Measurements from ENCODE around the gene LCP1. TPM values are rescaled to one million over a fixed set of nuclear protein-coding genes. Genes with fewer than 3 reads are reported as not detected.

Gene LCP1
- total RNA-seq, 1 experiment from 2014 or later: 9.1 TPM

- no peak for DNase-seq (ENCODE audit: low spot score)
- intact Hi-C loops (cut with micrococcal nuclease; ENCODE audit: unreplicated experiment): loop anchor here (5.0 to 10.0 kb wide), 4 partner anchors 324 to 617 kb away; no protein-coding TSS in a partner anchor
- TF ChIP-seq, protein P1, sequence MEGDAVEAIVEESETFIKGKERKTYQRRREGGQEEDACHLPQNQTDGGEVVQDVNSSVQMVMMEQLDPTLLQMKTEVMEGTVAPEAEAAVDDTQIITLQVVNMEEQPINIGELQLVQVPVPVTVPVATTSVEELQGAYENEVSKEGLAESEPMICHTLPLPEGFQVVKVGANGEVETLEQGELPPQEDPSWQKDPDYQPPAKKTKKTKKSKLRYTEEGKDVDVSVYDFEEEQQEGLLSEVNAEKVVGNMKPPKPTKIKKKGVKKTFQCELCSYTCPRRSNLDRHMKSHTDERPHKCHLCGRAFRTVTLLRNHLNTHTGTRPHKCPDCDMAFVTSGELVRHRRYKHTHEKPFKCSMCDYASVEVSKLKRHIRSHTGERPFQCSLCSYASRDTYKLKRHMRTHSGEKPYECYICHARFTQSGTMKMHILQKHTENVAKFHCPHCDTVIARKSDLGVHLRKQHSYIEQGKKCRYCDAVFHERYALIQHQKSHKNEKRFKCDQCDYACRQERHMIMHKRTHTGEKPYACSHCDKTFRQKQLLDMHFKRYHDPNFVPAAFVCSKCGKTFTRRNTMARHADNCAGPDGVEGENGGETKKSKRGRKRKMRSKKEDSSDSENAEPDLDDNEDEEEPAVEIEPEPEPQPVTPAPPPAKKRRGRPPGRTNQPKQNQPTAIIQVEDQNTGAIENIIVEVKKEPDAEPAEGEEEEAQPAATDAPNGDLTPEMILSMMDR (conservative IDR thresholded peaks at IDR 0.05; ENCODE audit: low read depth, low read length): no peak
- TF ChIP-seq EZH2 (IDR thresholded peaks at IDR 0.05; ENCODE audit: borderline replicate concordance, low read depth, low read length, poor library complexity, severe bottlenecking): no peak
- ChIA-PET CTCF (no interaction called here), POLR2A (ENCODE audit: low non-redundant PET) (no interaction called here)
- no peaks in the 10 kb centered on the region for H3K27me3 ChIP-seq (replicated peaks; ENCODE audit: insufficient read depth, low read depth, low read length, poor library complexity)
- no peaks in the 10 kb centered on the region for H3K9me3 ChIP-seq (ENCODE audit: low read depth, low read length, poor library complexity, severe bottlenecking)
- H3K4me1 ChIP-seq (ENCODE audit: insufficient read depth, low read length, poor library complexity, severe bottlenecking): peaks cover 34% of the 10 kb centered on the region
- no peaks in the 10 kb centered on the region for H3K36me3 ChIP-seq (ENCODE audit: insufficient read depth, low read length, poor library complexity, severe bottlenecking)
- no peak overlapping the region for H3K27ac ChIP-seq (ENCODE audit: low read depth, low read length, poor library complexity, severe bottlenecking)
- H3K4me3 ChIP-seq (ENCODE audit: low read depth, low read length, poor library complexity, severe bottlenecking): no peak overlapping the region
- no TSS peak for BruUV-seq (replicated peaks)
These were observed 52.9 kb downstream of the LCP1 start for GRCh38 chr13:46129124-46129523.

GRCh38 chr13:46127358-46128023 lies 54.5 kb downstream of the LCP1 start:
- Histone ChIP-seq H3K4me3 (ENCODE audit: low read depth, low read length, poor library complexity, severe bottlenecking) (no peak overlapping the region), H3K36me3 (ENCODE audit: insufficient read depth, low read length, poor library complexity, severe bottlenecking) (no peaks in the 10 kb centered on the region), H3K27ac (ENCODE audit: low read depth, low read length, poor library complexity, severe bottlenecking) (peak overlapping the region; percentile 99), H3K4me1 (ENCODE audit: insufficient read depth, low read length, poor library complexity, severe bottlenecking) (peaks cover 50% of the 10 kb centered on the region), H3K9me3 (ENCODE audit: low read depth, low read length, poor library complexity, severe bottlenecking) (no peaks in the 10 kb centered on the region), H3K27me3 (replicated peaks; ENCODE audit: insufficient read depth, low read depth, low read length, poor library complexity) (no peaks in the 10 kb centered on the region)
- BruUV-seq (replicated peaks): no TSS peak
- ChIA-PET CTCF (interaction anchor here (1.5 to 1.6 kb wide), 4 partner anchors 15 to 194 kb away, joined by 3 to 9 read pairs (median 4); no protein-coding TSS in a partner anchor), POLR2A (ENCODE audit: low non-redundant PET) (no interaction called here)
- intact Hi-C loops (cut with micrococcal nuclease; ENCODE audit: unreplicated experiment): loop anchor here (2.0 to 10.0 kb wide), 5 partner anchors 193 to 615 kb away; no protein-coding TSS in a partner anchor
- no peak for TF ChIP-seq EZH2 (IDR thresholded peaks at IDR 0.05; ENCODE audit: borderline replicate concordance, low read depth, low read length, poor library complexity, severe bottlenecking)
- TF ChIP-seq, protein P1 (conservative IDR thresholded peaks at IDR 0.05; ENCODE audit: low read depth, low read length): no peak
- DNase-seq (ENCODE audit: low spot score): no peak

DNA sequence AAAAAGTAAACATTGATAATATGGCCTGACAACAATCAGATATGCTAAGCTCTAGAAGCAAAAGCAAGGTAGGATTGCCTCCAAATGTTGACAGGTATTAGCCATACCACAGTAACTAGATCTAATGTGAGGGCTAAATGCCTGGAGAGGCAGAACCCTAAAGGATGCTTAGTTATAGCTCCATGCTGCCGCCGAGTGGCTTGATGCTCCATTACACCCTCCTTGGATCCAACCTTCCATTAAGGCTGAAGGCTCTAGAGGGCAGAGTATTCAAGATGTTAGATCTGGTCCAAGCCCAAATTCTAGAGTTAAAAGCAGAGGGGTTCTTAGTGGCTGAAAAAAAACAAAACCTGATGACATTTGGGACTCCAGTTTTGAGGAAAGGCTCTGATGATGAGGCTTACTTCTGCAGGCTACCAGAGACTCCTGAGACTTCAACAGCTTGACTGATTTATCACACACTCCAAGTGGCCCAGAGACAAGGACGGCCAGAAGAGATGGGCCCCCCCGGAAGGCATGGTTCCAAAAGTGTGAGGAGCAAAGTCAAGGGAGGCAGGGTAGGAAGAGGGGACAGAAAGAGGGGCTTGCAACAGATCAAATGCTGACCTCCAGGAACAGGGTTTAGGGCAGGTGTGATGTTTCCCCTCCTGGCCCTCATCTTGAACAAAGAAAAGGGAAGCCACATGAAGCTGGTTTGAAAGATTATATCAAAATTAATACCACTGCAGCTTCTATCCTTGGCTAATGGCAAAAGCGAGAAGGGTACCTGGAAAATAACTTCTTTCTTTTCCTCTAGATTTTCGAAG lies 55.2 kb downstream of the LCP1 start:
- ChIA-PET CTCF (interaction anchor here (0.6 to 2.1 kb wide), 15 partner anchors 8 to 615 kb away, joined by 3 to 11 read pairs (median 4); no protein-coding TSS in a partner anchor), POLR2A (ENCODE audit: low non-redundant PET) (interaction anchor here (0.8 kb wide), 1 partner anchor 69 kb away, joined by 3 read pairs; no protein-coding TSS in a partner anchor)
- no peaks in the 10 kb centered on the region for H3K9me3 ChIP-seq (ENCODE audit: low read depth, low read length, poor library complexity, severe bottlenecking)
- no peak for TF ChIP-seq EZH2 (IDR thresholded peaks at IDR 0.05; ENCODE audit: borderline replicate concordance, low read depth, low read length, poor library complexity, severe bottlenecking)
- TF ChIP-seq, protein P1 (conservative IDR thresholded peaks at IDR 0.05; ENCODE audit: low read depth, low read length): peak; percentile 95
- intact Hi-C loops (cut with micrococcal nuclease; ENCODE audit: unreplicated experiment): loop anchor here (2.0 to 10.0 kb wide), 5 partner anchors 194 to 614 kb away; no protein-coding TSS in a partner anchor
- H3K27me3 ChIP-seq (replicated peaks; ENCODE audit: insufficient read depth, low read depth, low read length, poor library complexity): no peaks in the 10 kb centered on the region
- peaks cover 58% of the 10 kb centered on the region for H3K4me1 ChIP-seq (ENCODE audit: insufficient read depth, low read length, poor library complexity, severe bottlenecking)
- H3K4me3 ChIP-seq (ENCODE audit: low read depth, low read length, poor library complexity, severe bottlenecking): no peak overlapping the region
- no TSS peak for BruUV-seq (replicated peaks)
- no peaks in the 10 kb centered on the region for H3K36me3 ChIP-seq (ENCODE audit: insufficient read depth, low read length, poor library complexity, severe bottlenecking)
- H3K27ac ChIP-seq (ENCODE audit: low read depth, low read length, poor library complexity, severe bottlenecking): peak overlapping the region; percentile 99
- peak; percentile 96 for DNase-seq (ENCODE audit: low spot score)

Data from A673 (cell line).